Right lobe of liver (tissue), 6 donors: Measurements from ENCODE around the gene MPHOSPH8. TPM values are rescaled to one million over a fixed set of nuclear protein-coding genes. Genes with fewer than 3 reads are reported as not detected.

ENCODE experiments used
- ATAC-seq, 4 donors: fragments of 200-7000 bp; cut with Tn5 transposase; one replicate each; pipeline ENCODE4 v1.9.1; 2020; ENCODE audit warnings: mild to moderate bottlenecking in 4 of 4, moderate library complexity in 4 of 4
- DNase-seq, 3 donors: peaks; one replicate each; pipeline ENCODE4 v3.0.0-alpha.2; 2020
- H3K27ac ChIP-seq, 3 donors: fragments of 200-600 bp; one replicate each; pipeline ENCODE4 v1.8.0; 2022
- H3K27me3 ChIP-seq, 2 donors: fragments of 200-600 bp; one replicate each; pipeline ENCODE4 v1.8.0; 2022
- H3K36me3 ChIP-seq, 4 donors: fragments of 200-600 bp; sonication (generic) in 1 of 4; one replicate each; pipeline versions ENCODE4 v1.5.1 to v1.8.0; 2017 to 2022; ENCODE audit warnings: control low read depth in 1 of 4
- H3K4me1 ChIP-seq, 4 donors: fragments of 200-600 bp; sonication (generic) in 1 of 4; one replicate each; pipeline versions ENCODE4 v1.5.1 to v1.8.0; 2017 to 2022; ENCODE audit warnings: control low read depth in 1 of 4
- H3K4me3 ChIP-seq, 3 donors: fragments of 200-600 bp; one replicate each; pipeline ENCODE4 v1.8.0; 2022
- H3K9me3 ChIP-seq, 4 donors: fragments of 200-600 bp; sonication (generic) in 1 of 4; one replicate each; pipeline versions ENCODE4 v1.5.1 to v1.8.0; 2017 to 2022; ENCODE audit warnings: control low read depth in 1 of 4
- CTCF ChIP-seq, 4 donors: fragments of 200-600 bp in 3 of 4; fragments of 450-650 bp in 1 of 4; IDR thresholded peaks; one replicate each; pipeline versions ENCODE4 v1.5.1 to v1.8.0; 2016 to 2022; ENCODE audit warnings: antibody characterized with exemption in 4 of 4, mild to moderate bottlenecking in 2 of 4
- POLR2A ChIP-seq: fragments of 450-650 bp; IDR thresholded peaks from one replicate; pipeline ENCODE4 v1.6.1; 2017; ENCODE audit warnings: antibody characterized with exemption, mild to moderate bottlenecking
- WGBS: methylation state at CpG from one replicate; pipeline ENCODE4 v1.1.6; 2018; ENCODE audit warnings: low coverage, low lambda C conversion rate; ENCODE audit not compliant: insufficient coverage; ENCODE audit errors: missing lambda C conversion rate; 5-methylcytosine and 5-hydroxymethylcytosine counted together
- intact Hi-C, 2 donors: fragments of 100-400 bp; cut with DNase I; formaldehyde crosslinking; loops; one replicate each; pipeline versions ENCODE4 v1.11.2 to v1.14.1; 2022
- total RNA-seq, 6 experiments: library from RNA; depleted of rRNA in 2 of 6; stranded (reverse); fragments of >200 nt in 2 of 6; fragmentation: NEBNext Ultra II Directional in 3 of 6; extraction: Animal tissue kit (Norgen Biotek cat#: 25700) in 3 of 6; gene quantifications; one replicate each; pipeline versions ENCODE4 v1.1.0 to v1.2.4, GENCODE V29; 2016 to 2023
- donor health status: DM: no; HTN: yes; CAD: no.
- donor health status: DM: no; HTN: no; CAD: no.
- donor health status: DM: no; HTN: no; CAD: no.
- donor health status: DM: no; HTN: yes; CAD: no.
- donor health status: DM: no; HTN: yes; CAD: no.

The MPHOSPH8 gene
- total RNA-seq, 6 experiments from 2014 or later, result 7.3 to 15.4 (median 10.2) TPM

- WGBS, result 90% methylated on average over 9 of the region's 9 CpGs
- no peak for DNase-seq
- no peak for ATAC-seq
- no peaks in the 10 kb centered on the region for H3K9me3 ChIP-seq
- no peak overlapping the region for H3K27ac ChIP-seq
- TF ChIP-seq POLR2A, result no peak
- TF ChIP-seq CTCF (IDR thresholded peaks at IDR 0.05), result no peak
- H3K27me3 ChIP-seq, result no peaks in the 10 kb centered on the region
- H3K36me3 ChIP-seq, result peaks cover 0 to 79% (median 19%) of the 10 kb centered on the region in 4 donors
- intact Hi-C loops, result no loop called here
- no peaks in the 10 kb centered on the region for H3K4me1 ChIP-seq
- H3K4me3 ChIP-seq, result no peak overlapping the region
Observed at GRCh38 chr13:19668778-19669177, 35.3 kb downstream of the MPHOSPH8 start.

DNA sequence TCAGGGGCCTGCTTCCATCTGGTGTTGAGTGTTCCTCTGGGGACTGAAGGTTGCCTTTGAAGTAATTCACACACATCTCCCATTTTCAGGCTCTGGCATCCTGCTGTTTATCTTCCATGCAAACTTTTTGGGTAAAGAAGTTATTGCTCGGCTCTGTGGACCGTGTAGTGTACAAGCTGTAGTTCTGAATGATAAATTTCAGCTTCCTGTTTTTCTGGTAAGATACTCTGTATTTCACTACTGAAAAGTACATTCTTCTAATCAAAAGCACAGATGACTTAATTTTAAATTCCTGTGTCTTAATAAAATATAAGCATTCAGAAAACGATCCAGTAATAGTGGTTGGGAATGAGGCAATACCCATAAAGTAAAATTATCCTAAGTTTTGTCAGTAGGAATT lies 36.7 kb downstream of the MPHOSPH8 start:
- no peak for DNase-seq
- TF ChIP-seq POLR2A, result no peak
- no peak for TF ChIP-seq CTCF (IDR thresholded peaks at IDR 0.05)
- ATAC-seq, result no peak
- Histone ChIP-seq H3K36me3 (peaks cover 0 to 86% (median 22%) of the 10 kb centered on the region in 4 donors), H3K27me3 (no peaks in the 10 kb centered on the region), H3K4me3 (no peak overlapping the region), H3K9me3 (no peaks in the 10 kb centered on the region), H3K4me1 (no peaks in the 10 kb centered on the region), H3K27ac (no peak overlapping the region)
- intact Hi-C loops, result no loop called here
- 40% methylated on average over 3 of the region's 3 CpGs for WGBS

DNA sequence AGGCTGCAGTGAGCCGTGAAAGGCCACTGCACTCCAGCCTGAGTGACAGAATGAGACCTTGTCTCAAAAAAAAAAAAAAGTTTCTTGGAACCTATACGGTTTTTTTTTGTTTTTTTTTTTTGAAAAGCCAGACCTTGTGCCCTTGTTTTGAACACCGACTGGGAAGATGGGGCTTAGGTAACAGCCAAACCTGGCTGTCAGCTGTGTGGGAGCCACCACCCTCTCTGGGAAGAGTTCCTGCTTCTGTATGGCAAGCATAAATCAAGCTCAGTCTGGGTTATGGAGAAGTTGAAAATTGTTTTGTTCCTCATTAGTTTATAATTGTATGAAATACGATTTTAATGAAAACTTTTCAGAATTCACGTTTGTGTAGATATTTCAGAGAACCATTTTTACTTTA lies 39.5 kb downstream of the MPHOSPH8 start:
- 52% methylated on average over 4 of the region's 5 CpGs for WGBS
- ATAC-seq (no peak), DNase-seq (no peak)
- H3K27me3 ChIP-seq, result no peaks in the 10 kb centered on the region
- no peak overlapping the region for H3K27ac ChIP-seq
- H3K4me1 ChIP-seq, result no peaks in the 10 kb centered on the region
- H3K36me3 ChIP-seq, result peaks cover 0 to 79% (median 16%) of the 10 kb centered on the region in 4 donors
- H3K9me3 ChIP-seq, result no peaks in the 10 kb centered on the region
- intact Hi-C loops, result no loop called here
- no peak for TF ChIP-seq CTCF (IDR thresholded peaks at IDR 0.05)
- TF ChIP-seq POLR2A, result no peak
- no peak overlapping the region for H3K4me3 ChIP-seq

- TF ChIP-seq POLR2A (no peak), CTCF (IDR thresholded peaks at IDR 0.05) (no peak)
- intact Hi-C loops, result no loop called here
- Histone ChIP-seq H3K4me3 (no peak overlapping the region), H3K27ac (no peak overlapping the region), H3K36me3 (peaks cover 0 to 71% (median 10%) of the 10 kb centered on the region in 4 donors), H3K9me3 (no peaks in the 10 kb centered on the region), H3K27me3 (no peaks in the 10 kb centered on the region), H3K4me1 (no peaks in the 10 kb centered on the region)
- WGBS, result 57% methylated on average over 5 of the region's 11 CpGs
- peak in 2 of 4 donors; percentile 14 to 38 for ATAC-seq
- DNase-seq, result no peak
Observed at GRCh38 chr13:19673473-19674430, 40.3 kb downstream of the MPHOSPH8 start.
